Right lobe of liver (tissue), 6 donors: ENCODE data around the gene TMEM131L. TPM values are rescaled to one million over a fixed set of nuclear protein-coding genes. Genes with fewer than 3 reads are reported as not detected.
A peak's percentile ranks its signal among the peaks of the same experiment; 100 is the strongest.
"Not testable (repeated sequence)": the region's sequence is repeated elsewhere in the genome, so short reads cannot be mapped to it uniquely, and the experiment has no call there.

ENCODE experiments used
- ATAC-seq, 4 donors: fragments of 200-7000 bp; cut with Tn5 transposase; one replicate each; pipeline ENCODE4 v1.9.1; 2020; ENCODE audit warnings: mild to moderate bottlenecking in 4 of 4, moderate library complexity in 4 of 4
- DNase-seq, 3 donors: peaks; one replicate each; pipeline ENCODE4 v3.0.0-alpha.2; 2020
- H3K27ac ChIP-seq, 3 donors: fragments of 200-600 bp; one replicate each; pipeline ENCODE4 v1.8.0; 2022
- H3K27me3 ChIP-seq, 2 donors: fragments of 200-600 bp; one replicate each; pipeline ENCODE4 v1.8.0; 2022
- H3K36me3 ChIP-seq, 4 donors: fragments of 200-600 bp; sonication (generic) in 1 of 4; one replicate each; pipeline versions ENCODE4 v1.5.1 to v1.8.0; 2017 to 2022; ENCODE audit warnings: control low read depth in 1 of 4
- H3K4me1 ChIP-seq, 4 donors: fragments of 200-600 bp; sonication (generic) in 1 of 4; one replicate each; pipeline versions ENCODE4 v1.5.1 to v1.8.0; 2017 to 2022; ENCODE audit warnings: control low read depth in 1 of 4
- H3K4me3 ChIP-seq, 3 donors: fragments of 200-600 bp; one replicate each; pipeline ENCODE4 v1.8.0; 2022
- H3K9me3 ChIP-seq, 4 donors: fragments of 200-600 bp; sonication (generic) in 1 of 4; one replicate each; pipeline versions ENCODE4 v1.5.1 to v1.8.0; 2017 to 2022; ENCODE audit warnings: control low read depth in 1 of 4
- CTCF ChIP-seq, 4 donors: fragments of 200-600 bp in 3 of 4; fragments of 450-650 bp in 1 of 4; IDR thresholded peaks; one replicate each; pipeline versions ENCODE4 v1.5.1 to v1.8.0; 2016 to 2022; ENCODE audit warnings: antibody characterized with exemption in 4 of 4, mild to moderate bottlenecking in 2 of 4
- POLR2A ChIP-seq: fragments of 450-650 bp; IDR thresholded peaks from one replicate; pipeline ENCODE4 v1.6.1; 2017; ENCODE audit warnings: antibody characterized with exemption, mild to moderate bottlenecking
- WGBS: methylation state at CpG from one replicate; pipeline ENCODE4 v1.1.6; 2018; ENCODE audit warnings: low coverage, low lambda C conversion rate; ENCODE audit not compliant: insufficient coverage; ENCODE audit errors: missing lambda C conversion rate; 5-methylcytosine and 5-hydroxymethylcytosine counted together
- intact Hi-C, 2 donors: fragments of 100-400 bp; cut with DNase I; formaldehyde crosslinking; loops; one replicate each; pipeline versions ENCODE4 v1.11.2 to v1.14.1; 2022
- total RNA-seq, 6 experiments: library from RNA; depleted of rRNA in 2 of 6; stranded (reverse); fragments of >200 nt in 2 of 6; fragmentation: NEBNext Ultra II Directional in 3 of 6; extraction: Animal tissue kit (Norgen Biotek cat#: 25700) in 3 of 6; gene quantifications; one replicate each; pipeline versions ENCODE4 v1.1.0 to v1.2.4, GENCODE V29; 2016 to 2023
- donor health status: DM: no; HTN: yes; CAD: no.
- donor health status: DM: no; HTN: no; CAD: no.
- donor health status: DM: no; HTN: no; CAD: no.
- donor health status: DM: no; HTN: yes; CAD: no.
- donor health status: DM: no; HTN: yes; CAD: no.

TMEM131L gene
- total RNA-seq, 6 experiments from 2014 or later, result 13.2 to 19.6 (median 14.8) TPM

GRCh38 chr4:153466949-153467896 is 1.1 kb downstream of the TMEM131L start:
- H3K36me3 ChIP-seq, result no peaks in the 10 kb centered on the region
- peak overlapping the region; percentile 83 to 90 (median 86) for H3K4me3 ChIP-seq
- H3K27me3 ChIP-seq, result no peaks in the 10 kb centered on the region
- H3K9me3 ChIP-seq, result no peaks in the 10 kb centered on the region
- intact Hi-C loops, result loop anchor here in 1 of 2 donors (10.0 kb wide), 1 partner anchor 108 kb away; no protein-coding TSS in a partner anchor
- ATAC-seq (peak; percentile 81 to 91 (median 84)), DNase-seq (peak; percentile 92 to 97 (median 97))
- TF ChIP-seq CTCF (IDR thresholded peaks at IDR 0.05) (no peak), POLR2A (peak; percentile 74)
- peak overlapping the region; percentile 81 to 94 (median 92) for H3K27ac ChIP-seq
- peaks cover 0 to 38% (median 14%) of the 10 kb centered on the region in 4 donors for H3K4me1 ChIP-seq
- WGBS, result under 1% methylated on average over 16 of the region's 43 CpGs

GRCh38 chr4:153467897-153468262 is 1.7 kb downstream of the TMEM131L start:
- intact Hi-C loops, result loop anchor here in 1 of 2 donors (10.0 kb wide), 1 partner anchor 107 kb away; no protein-coding TSS in a partner anchor
- Histone ChIP-seq H3K9me3 (no peaks in the 10 kb centered on the region), H3K27ac (peak overlapping the region; percentile 81 to 94 (median 92)), H3K4me3 (peak overlapping the region; percentile 83 to 90 (median 86)), H3K36me3 (no peaks in the 10 kb centered on the region), H3K27me3 (no peaks in the 10 kb centered on the region), H3K4me1 (peaks cover 0 to 43% (median 17%) of the 10 kb centered on the region in 4 donors)
- WGBS, result 29% methylated on average over 4 of the region's 4 CpGs
- ATAC-seq (no peak), DNase-seq (no peak)
- TF ChIP-seq POLR2A (no peak), CTCF (IDR thresholded peaks at IDR 0.05) (no peak)

- intact Hi-C loops, result loop anchor here in 1 of 2 donors (10.0 kb wide), 1 partner anchor 106 kb away; no protein-coding TSS in a partner anchor
- H3K36me3 ChIP-seq, result no peaks in the 10 kb centered on the region
- 39% methylated on average over 1 of the region's 1 CpG for WGBS
- no peak for ATAC-seq
- H3K27me3 ChIP-seq, result no peaks in the 10 kb centered on the region
- H3K4me3 ChIP-seq, result peak overlapping the region in 1 of 3 donors; percentile 90
- no peaks in the 10 kb centered on the region for H3K9me3 ChIP-seq
- no peak for DNase-seq
- H3K27ac ChIP-seq, result peak overlapping the region in 2 of 3 donors; percentile 14 to 55
- H3K4me1 ChIP-seq, result peaks cover 0 to 43% (median 17%) of the 10 kb centered on the region in 4 donors
- TF ChIP-seq POLR2A (no peak), CTCF (IDR thresholded peaks at IDR 0.05) (no peak)
Measured at GRCh38 chr4:153468587-153468986, 2.4 kb downstream of the TMEM131L start.

- Histone ChIP-seq H3K4me1 (peaks cover 0 to 43% (median 17%) of the 10 kb centered on the region in 4 donors), H3K9me3 (no peaks in the 10 kb centered on the region), H3K36me3 (peaks cover 0 to 4% (median 0%) of the 10 kb centered on the region in 4 donors), H3K4me3 (no peak overlapping the region), H3K27me3 (no peaks in the 10 kb centered on the region), H3K27ac (peak overlapping the region in 2 of 3 donors; percentile 14 to 55)
- ATAC-seq, result no peak
- TF ChIP-seq CTCF (IDR thresholded peaks at IDR 0.05) (no peak), POLR2A (no peak)
- intact Hi-C loops, result loop anchor here in 1 of 2 donors (10.0 kb wide), 1 partner anchor 106 kb away; no protein-coding TSS in a partner anchor
- no peak for DNase-seq
- 0% methylated on average over 2 of the region's 2 CpGs for WGBS
Measured at GRCh38 chr4:153469031-153469430, 2.9 kb downstream of the TMEM131L start.

GRCh38 chr4:153471071-153471697 is 5.0 kb downstream of the TMEM131L start:
- ATAC-seq, H3K9me3 ChIP-seq, DNase-seq, intact Hi-C loops, H3K27me3 ChIP-seq: not testable (repeated sequence)
- H3K27ac ChIP-seq, result peak overlapping the region; percentile 2 to 89 (median 77)
- H3K4me1 ChIP-seq, result peaks cover 0 to 35% (median 14%) of the 10 kb centered on the region in 4 donors
- H3K4me3 ChIP-seq, result peak overlapping the region in 2 of 3 donors; percentile 41 to 50
- peaks cover 0 to 17% (median 2%) of the 10 kb centered on the region in 4 donors for H3K36me3 ChIP-seq
- 81% methylated on average over 4 of the region's 9 CpGs for WGBS
